ENCODE data around the gene TBC1D22A. TPM values are rescaled to one million over a fixed set of nuclear protein-coding genes. Genes with fewer than 3 reads are reported as not detected.
A peak's percentile ranks its signal among the peaks of the same experiment; 100 is the strongest.

Gene TBC1D22A
- total RNA-seq, 2 donors from 2014 or later = 11.5 to 15.4 TPM

DNA sequence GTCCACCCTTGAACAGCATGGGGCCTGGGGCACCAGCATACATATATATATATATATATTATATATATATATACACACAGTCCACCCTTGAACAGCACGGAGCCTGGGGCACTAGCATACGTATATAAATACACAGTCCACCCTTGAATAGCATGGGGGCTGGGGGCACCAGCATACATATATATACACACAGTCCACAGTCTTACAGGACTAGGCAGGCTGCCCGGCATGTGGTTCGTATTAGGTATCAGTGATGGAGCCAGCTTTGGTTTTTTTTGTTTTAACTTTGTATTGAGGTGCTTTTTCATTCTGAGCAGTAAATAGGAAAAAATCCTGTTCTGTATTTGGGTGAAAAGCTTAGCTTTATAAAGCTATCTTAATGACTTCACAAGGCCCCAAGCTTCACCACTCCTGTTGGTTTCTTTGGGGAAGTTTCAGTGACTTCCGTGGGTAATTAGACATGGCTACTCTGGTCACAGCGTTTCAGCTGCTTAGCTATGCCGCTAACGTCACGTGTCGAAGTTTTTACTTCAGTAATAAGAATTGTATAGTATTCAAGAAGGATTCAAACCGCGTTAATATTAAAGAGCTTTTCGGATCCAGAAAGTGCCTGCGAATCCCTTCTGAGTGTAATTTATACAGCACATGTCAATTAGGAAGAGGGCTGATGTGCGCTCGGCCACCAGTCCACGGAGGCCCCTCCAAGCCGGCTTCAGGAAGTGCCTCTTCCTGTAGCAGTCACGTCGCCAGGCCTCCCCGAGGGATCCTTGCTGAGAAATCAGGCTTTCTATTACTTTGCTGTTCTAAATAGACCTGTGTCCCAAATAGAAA, 179.7 kb downstream of the TBC1D22A start:
- Histone ChIP-seq H3K4me3 (peak overlapping the region in 1 of 2 donors; percentile 3), H3K27me3 (no peaks in the 10 kb centered on the region), H3K9me3 (no peaks in the 10 kb centered on the region), H3K27ac (peak overlapping the region; percentile 49 to 52), H3K36me3 (no peaks in the 10 kb centered on the region), H3K4me1 (peaks cover 0 to 6% of the 10 kb centered on the region in 2 donors)
- peak; percentile 57 for DNase-seq (ENCODE audit: low spot score)
- TF ChIP-seq, protein P1, sequence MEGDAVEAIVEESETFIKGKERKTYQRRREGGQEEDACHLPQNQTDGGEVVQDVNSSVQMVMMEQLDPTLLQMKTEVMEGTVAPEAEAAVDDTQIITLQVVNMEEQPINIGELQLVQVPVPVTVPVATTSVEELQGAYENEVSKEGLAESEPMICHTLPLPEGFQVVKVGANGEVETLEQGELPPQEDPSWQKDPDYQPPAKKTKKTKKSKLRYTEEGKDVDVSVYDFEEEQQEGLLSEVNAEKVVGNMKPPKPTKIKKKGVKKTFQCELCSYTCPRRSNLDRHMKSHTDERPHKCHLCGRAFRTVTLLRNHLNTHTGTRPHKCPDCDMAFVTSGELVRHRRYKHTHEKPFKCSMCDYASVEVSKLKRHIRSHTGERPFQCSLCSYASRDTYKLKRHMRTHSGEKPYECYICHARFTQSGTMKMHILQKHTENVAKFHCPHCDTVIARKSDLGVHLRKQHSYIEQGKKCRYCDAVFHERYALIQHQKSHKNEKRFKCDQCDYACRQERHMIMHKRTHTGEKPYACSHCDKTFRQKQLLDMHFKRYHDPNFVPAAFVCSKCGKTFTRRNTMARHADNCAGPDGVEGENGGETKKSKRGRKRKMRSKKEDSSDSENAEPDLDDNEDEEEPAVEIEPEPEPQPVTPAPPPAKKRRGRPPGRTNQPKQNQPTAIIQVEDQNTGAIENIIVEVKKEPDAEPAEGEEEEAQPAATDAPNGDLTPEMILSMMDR (IDR thresholded peaks at IDR 0.05) = no peak

GRCh38 chr22:46942799-46943785, 180.6 kb downstream of the TBC1D22A start:
- H3K9me3 ChIP-seq = no peaks in the 10 kb centered on the region
- TF ChIP-seq, protein P1 (IDR thresholded peaks at IDR 0.05) = no peak
- peaks cover 0 to 6% of the 10 kb centered on the region in 2 donors for H3K4me1 ChIP-seq
- peak overlapping the region; percentile 49 to 52 for H3K27ac ChIP-seq
- H3K36me3 ChIP-seq = no peaks in the 10 kb centered on the region
- peak overlapping the region in 1 of 2 donors; percentile 3 for H3K4me3 ChIP-seq
- DNase-seq (ENCODE audit: low spot score) = peak; percentile 70
- no peaks in the 10 kb centered on the region for H3K27me3 ChIP-seq

DNA sequence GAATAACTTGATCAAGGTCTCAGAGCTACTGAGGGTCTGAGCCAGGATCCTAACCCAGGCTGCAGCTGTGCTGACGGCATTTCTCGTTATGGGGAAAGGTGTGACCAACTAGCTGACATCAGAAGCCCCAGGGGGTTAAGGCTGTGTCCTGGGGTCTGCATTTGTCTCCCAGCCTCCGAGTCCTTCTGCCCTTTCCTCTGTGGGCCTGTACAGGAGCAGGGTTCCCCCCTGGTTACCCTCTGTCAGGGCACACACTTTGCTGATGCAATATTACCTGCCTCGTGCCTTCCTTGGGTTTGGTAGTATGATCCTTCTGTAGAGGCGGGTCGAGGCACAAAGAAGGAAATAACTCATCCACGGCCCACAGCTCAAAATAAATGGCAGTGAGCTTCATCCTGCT, 183.0 kb downstream of the TBC1D22A start:
- H3K4me3 ChIP-seq = no peak overlapping the region

GRCh38 chr22:46946383-46946962, 184.0 kb downstream of the TBC1D22A start:
- no peaks in the 10 kb centered on the region for H3K9me3 ChIP-seq
- peaks cover 0 to 6% of the 10 kb centered on the region in 2 donors for H3K4me1 ChIP-seq
- H3K36me3 ChIP-seq = no peaks in the 10 kb centered on the region
- DNase-seq (ENCODE audit: low spot score) = peak; percentile 18
- no peaks in the 10 kb centered on the region for H3K27me3 ChIP-seq
- no peak overlapping the region for H3K4me3 ChIP-seq
- TF ChIP-seq, protein P1 (IDR thresholded peaks at IDR 0.05) = no peak
- no peak overlapping the region for H3K27ac ChIP-seq

More for the DNA sequence above, 183.0 kb downstream of the TBC1D22A start:
- no peaks in the 10 kb centered on the region for H3K27me3 ChIP-seq
- no peak overlapping the region for H3K27ac ChIP-seq
- TF ChIP-seq, protein P1 (IDR thresholded peaks at IDR 0.05) = no peak
- peak; percentile 44 for DNase-seq (ENCODE audit: low spot score)
- no peaks in the 10 kb centered on the region for H3K36me3 ChIP-seq
- peaks cover 0 to 6% of the 10 kb centered on the region in 2 donors for H3K4me1 ChIP-seq
- H3K9me3 ChIP-seq = no peaks in the 10 kb centered on the region

DNA sequence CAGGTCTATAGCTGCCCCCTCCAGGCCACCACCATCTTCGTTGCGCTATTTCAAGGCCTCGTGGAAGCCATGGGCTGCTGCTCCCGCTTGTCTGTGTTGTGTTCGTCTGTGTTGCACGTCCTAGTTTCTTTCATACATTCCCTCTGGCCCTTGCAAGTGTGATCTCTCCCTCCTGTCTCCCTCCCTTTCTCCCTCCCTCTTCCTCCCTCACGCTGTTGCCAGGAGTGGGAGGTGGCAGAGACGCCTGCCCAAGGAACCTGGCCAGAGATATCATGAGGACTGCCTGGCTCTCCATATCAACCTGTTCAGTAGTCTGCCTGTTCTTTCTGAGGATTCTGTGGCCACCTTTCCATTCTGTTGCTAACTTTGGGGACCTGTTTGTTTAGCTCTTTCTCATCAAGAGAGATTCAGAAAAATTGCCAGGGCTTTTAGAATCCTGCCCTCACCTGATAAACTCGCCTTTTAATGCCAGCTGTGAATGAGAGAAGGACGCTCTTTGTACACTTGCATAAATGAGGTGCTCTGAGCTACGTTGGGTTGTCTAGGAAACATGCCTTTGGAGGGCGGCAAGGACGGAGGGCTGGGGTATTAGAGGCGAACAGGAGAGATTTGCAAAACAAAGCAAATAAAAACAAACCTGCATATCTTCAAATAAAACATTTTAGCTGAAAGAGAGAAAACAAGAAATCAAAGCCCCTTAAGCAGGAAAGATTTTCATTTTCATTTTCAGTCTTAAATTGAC, 185.2 kb downstream of the TBC1D22A start:
- Histone ChIP-seq H3K4me1 (peaks cover 0 to 6% of the 10 kb centered on the region in 2 donors), H3K9me3 (no peaks in the 10 kb centered on the region), H3K27ac (no peak overlapping the region), H3K27me3 (no peaks in the 10 kb centered on the region), H3K4me3 (no peak overlapping the region), H3K36me3 (no peaks in the 10 kb centered on the region)
- DNase-seq (ENCODE audit: low spot score) = no peak
- TF ChIP-seq, protein P1 (IDR thresholded peaks at IDR 0.05) = no peak

Data from right atrium auricular region (tissue), 2 donors.